Tibial nerve (tissue), 3 donors: ENCODE measurements around the gene HAGHL.

Experiments used
- POLR2A ChIP-seq, 2 donors: fragments of 450-650 bp; IDR thresholded peaks; one replicate each; pipeline ENCODE4 v1.6.1; 2017; ENCODE audit warnings: antibody characterized with exemption in 2 of 2, mild to moderate bottlenecking in 2 of 2, moderate library complexity in 2 of 2
- TF ChIP-seq, protein P1 (sequence below), 5 experiments: fragments of 200-600 bp in 3 of 5; fragments of 450-650 bp in 2 of 5; sonication (generic) in 3 of 5; IDR thresholded peaks; one replicate each; pipeline ENCODE4 v1.5.1; 2016 to 2019; ENCODE audit warnings: antibody characterized with exemption in 5 of 5, mild to moderate bottlenecking in 3 of 5, moderate library complexity in 2 of 5

GRCh38 chr16:765488-765865 is 38.6 kb downstream of the HAGHL start:
- TF ChIP-seq, protein P1, sequence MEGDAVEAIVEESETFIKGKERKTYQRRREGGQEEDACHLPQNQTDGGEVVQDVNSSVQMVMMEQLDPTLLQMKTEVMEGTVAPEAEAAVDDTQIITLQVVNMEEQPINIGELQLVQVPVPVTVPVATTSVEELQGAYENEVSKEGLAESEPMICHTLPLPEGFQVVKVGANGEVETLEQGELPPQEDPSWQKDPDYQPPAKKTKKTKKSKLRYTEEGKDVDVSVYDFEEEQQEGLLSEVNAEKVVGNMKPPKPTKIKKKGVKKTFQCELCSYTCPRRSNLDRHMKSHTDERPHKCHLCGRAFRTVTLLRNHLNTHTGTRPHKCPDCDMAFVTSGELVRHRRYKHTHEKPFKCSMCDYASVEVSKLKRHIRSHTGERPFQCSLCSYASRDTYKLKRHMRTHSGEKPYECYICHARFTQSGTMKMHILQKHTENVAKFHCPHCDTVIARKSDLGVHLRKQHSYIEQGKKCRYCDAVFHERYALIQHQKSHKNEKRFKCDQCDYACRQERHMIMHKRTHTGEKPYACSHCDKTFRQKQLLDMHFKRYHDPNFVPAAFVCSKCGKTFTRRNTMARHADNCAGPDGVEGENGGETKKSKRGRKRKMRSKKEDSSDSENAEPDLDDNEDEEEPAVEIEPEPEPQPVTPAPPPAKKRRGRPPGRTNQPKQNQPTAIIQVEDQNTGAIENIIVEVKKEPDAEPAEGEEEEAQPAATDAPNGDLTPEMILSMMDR (IDR thresholded peaks at IDR 0.05): no peak
- TF ChIP-seq POLR2A (IDR thresholded peaks at IDR 0.05): no peak
